Measurements from ENCODE around the gene RGS12.

GRCh38 chr4:3256230-3257102 lies 36.4 kb upstream of the RGS12 start:
- TF ChIP-seq CTCF (IDR thresholded peaks at IDR 0.05; ENCODE audit: insufficient read depth, low read length, poor library complexity, severe bottlenecking) (no peak), EZH2phosphoT487 (conservative IDR thresholded peaks at IDR 0.05; ENCODE audit: low read length) (no peak)
